DND-41 (cell line): Measurements from ENCODE around the gene TCERG1L.

ENCODE experiments used
- EZH2 ChIP-seq: IDR thresholded peaks from 3 replicates; pipeline ENCODE4 v1.6.1; 2012; ENCODE audit warnings: borderline replicate concordance, low read depth, mild to moderate bottlenecking, moderate library complexity, low read length, inconsistent platforms; ENCODE audit not compliant: severe bottlenecking
- TF ChIP-seq, protein P1 (sequence below): IDR thresholded peaks from 2 replicates; pipeline ENCODE4 v1.5.1; 2012; ENCODE audit warnings: borderline replicate concordance, low read length, moderate library complexity, mild to moderate bottlenecking; ENCODE audit not compliant: poor library complexity, severe bottlenecking; ENCODE audit errors: extremely low read depth

DNA sequence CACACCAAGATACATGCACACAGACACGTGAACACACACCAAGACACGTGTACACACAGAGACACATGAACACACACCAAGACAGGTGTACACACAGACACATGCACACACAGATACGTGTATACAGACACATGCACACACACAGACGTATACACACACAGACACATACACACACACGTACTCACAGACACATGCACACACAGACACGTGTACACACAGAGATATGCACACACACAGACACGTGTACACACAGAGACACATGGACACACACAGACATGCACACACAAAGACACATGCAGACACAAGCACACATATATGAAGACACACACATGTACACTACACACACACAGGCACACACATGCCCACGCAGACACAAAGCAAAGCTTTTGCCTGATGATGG lies 134.6 kb downstream of the TCERG1L start:
- TF ChIP-seq, protein P1, sequence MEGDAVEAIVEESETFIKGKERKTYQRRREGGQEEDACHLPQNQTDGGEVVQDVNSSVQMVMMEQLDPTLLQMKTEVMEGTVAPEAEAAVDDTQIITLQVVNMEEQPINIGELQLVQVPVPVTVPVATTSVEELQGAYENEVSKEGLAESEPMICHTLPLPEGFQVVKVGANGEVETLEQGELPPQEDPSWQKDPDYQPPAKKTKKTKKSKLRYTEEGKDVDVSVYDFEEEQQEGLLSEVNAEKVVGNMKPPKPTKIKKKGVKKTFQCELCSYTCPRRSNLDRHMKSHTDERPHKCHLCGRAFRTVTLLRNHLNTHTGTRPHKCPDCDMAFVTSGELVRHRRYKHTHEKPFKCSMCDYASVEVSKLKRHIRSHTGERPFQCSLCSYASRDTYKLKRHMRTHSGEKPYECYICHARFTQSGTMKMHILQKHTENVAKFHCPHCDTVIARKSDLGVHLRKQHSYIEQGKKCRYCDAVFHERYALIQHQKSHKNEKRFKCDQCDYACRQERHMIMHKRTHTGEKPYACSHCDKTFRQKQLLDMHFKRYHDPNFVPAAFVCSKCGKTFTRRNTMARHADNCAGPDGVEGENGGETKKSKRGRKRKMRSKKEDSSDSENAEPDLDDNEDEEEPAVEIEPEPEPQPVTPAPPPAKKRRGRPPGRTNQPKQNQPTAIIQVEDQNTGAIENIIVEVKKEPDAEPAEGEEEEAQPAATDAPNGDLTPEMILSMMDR, result no peak
- TF ChIP-seq EZH2, result no peak
